Spleen (tissue), 11 donors: Measurements from ENCODE around the gene UQCC2. TPM values are rescaled to one million over a fixed set of nuclear protein-coding genes. Genes with fewer than 3 reads are reported as not detected.

ENCODE experiments used
- DNase-seq: peaks from one replicate; pipeline ENCODE4 v3.0.0-alpha.2; 2020
- H3K27ac ChIP-seq, 8 donors: fragments of 200-600 bp; sonication (generic) in 7 of 8; 1 replicate in 4 of 8; 2 replicates in 4 of 8; pipeline versions ENCODE4 v1.5.0 to v1.8.0; 2016 to 2021; ENCODE audit warnings: inconsistent platforms in 4 of 8, mild to moderate bottlenecking in 4 of 8, moderate library complexity in 1 of 8
- H3K27me3 ChIP-seq, 7 donors: fragments of 200-600 bp; sonication (generic) in 6 of 7; replicated peaks in 1 of 7; 1 replicate in 4 of 7; 2 replicates in 3 of 7; pipeline versions ENCODE4 v1.5.0 to v1.8.0; 2016 to 2021; ENCODE audit warnings: inconsistent platforms in 3 of 7, mild to moderate bottlenecking in 1 of 7
- H3K36me3 ChIP-seq, 6 donors: fragments of 200-600 bp; sonication (generic) in 5 of 6; 1 replicate in 4 of 6; 2 replicates in 2 of 6; pipeline versions ENCODE4 v1.5.0 to v1.8.0; 2016 to 2021; ENCODE audit warnings: inconsistent platforms in 2 of 6
- H3K4me1 ChIP-seq, 6 donors: fragments of 200-600 bp; sonication (generic) in 5 of 6; 1 replicate in 3 of 6; 2 replicates in 3 of 6; pipeline versions ENCODE4 v1.5.0 to v1.8.0; 2016 to 2021; ENCODE audit warnings: inconsistent platforms in 3 of 6
- H3K4me3 ChIP-seq, 8 donors: fragments of 200-600 bp; sonication (generic) in 7 of 8; 1 replicate in 4 of 8; 2 replicates in 4 of 8; pipeline versions ENCODE4 v1.5.0 to v1.8.0; 2016 to 2021; ENCODE audit warnings: inconsistent platforms in 4 of 8, mild to moderate bottlenecking in 4 of 8, moderate library complexity in 2 of 8
- H3K9me3 ChIP-seq, 8 donors: fragments of 200-600 bp; sonication (generic) in 7 of 8; 1 replicate in 4 of 8; 2 replicates in 4 of 8; pipeline versions ENCODE4 v1.5.0 to v1.8.0; 2016 to 2021; ENCODE audit warnings: inconsistent platforms in 4 of 8
- CTCF ChIP-seq, 11 experiments: fragments of 200-600 bp in 7 of 11; fragments of 450-650 bp in 4 of 11; sonication (generic) in 4 of 11; IDR thresholded peaks in 8 of 11; conservative IDR thresholded peaks in 3 of 11; 1 replicate in 7 of 11; 2 replicates in 4 of 11; pipeline versions ENCODE4 v1.4.0 to v1.8.0; 2016 to 2021; ENCODE audit warnings: antibody characterized with exemption in 11 of 11, inconsistent platforms in 4 of 11, mild to moderate bottlenecking in 1 of 11
- POLR2A ChIP-seq, 3 donors: fragments of 450-650 bp; IDR thresholded peaks; one replicate each; pipeline ENCODE4 v1.5.1; 2017; ENCODE audit warnings: antibody characterized with exemption in 3 of 3, mild to moderate bottlenecking in 1 of 3
- POLR2AphosphoS5 ChIP-seq, 3 donors: sonication (generic); formaldehyde crosslinking; IDR thresholded peaks; one replicate each; pipeline ENCODE4 v1.5.1; 2017; ENCODE audit warnings: antibody characterized with exemption in 3 of 3
- WGBS, 5 donors: extraction: QIAGEN DNeasy Blood & Tissue Kit in 3 of 5; methylation state at CpG; one replicate each; pipeline versions ENCODE4 v1.1.5 to v1.1.7; 2013 to 2018; 5-methylcytosine and 5-hydroxymethylcytosine counted together
- intact Hi-C: fragments of 100-400 bp; cut with DNase I; formaldehyde crosslinking; loops from one replicate; pipeline ENCODE4 v1.15.0; 2023; ENCODE audit warnings: low total_unique reads
- microRNA-seq, 3 donors: library from miRNA; unstranded; fragments of <30 nt; microRNA quantifications; one replicate each; pipeline versions ENCODE4 to v1.1.0, GENCODE V29; 2019 to 2020
- polyA plus RNA-seq, 3 donors: library from polyadenylated mRNA; stranded (reverse); fragments of 200-250 nt; gene quantifications; one replicate each; pipeline ENCODE4 v1.2.1, GENCODE V29; 2013
- small RNA-seq, 4 donors: library from RNA; depleted of rRNA; stranded (forward); fragments of <200 nt; gene quantifications; one replicate each; pipeline ENCODE3, GENCODE V24; 2016
- total RNA-seq, 7 donors: library from RNA; depleted of rRNA in 3 of 7; stranded (reverse); fragments of >200 nt in 3 of 7; fragmentation: NEBNext Ultra II Directional in 4 of 7; extraction: Animal tissue kit (Norgen Biotek cat#: 25700) in 4 of 7; gene quantifications; one replicate each; pipeline versions ENCODE4 v1.1.0 to v1.2.1, GENCODE V29; 2016 to 2021
- donor health status: healthy with polysubstance abuse.
- donor health status: DM: no; HTN: no; CAD: no; lungs with moderate emphysema.
- donor health status: DM: no; HTN: no; CAD: no.
- donor health status: Bipolar disorder and iron deficiency.
- donor health status: healthy.
- donor health status: DM: no; HTN: no; CAD: no.
- donor health status: DM: yes; HTN: yes; CAD: no.

UQCC2 gene
- total and polyA plus RNA-seq, 10 donors = 8.7 to 77.0 (median 34.1) TPM

GRCh38 chr6:33654831-33655554 lies 56.5 kb downstream of the UQCC2 start:
- TF ChIP-seq POLR2AphosphoS5 (IDR thresholded peaks at IDR 0.05) (no peak), CTCF (IDR thresholded peaks at IDR 0.05 in 8 of 11, conservative IDR thresholded peaks at IDR 0.05 in 3 of 11) (no peak), POLR2A (IDR thresholded peaks at IDR 0.05) (no peak)
- Histone ChIP-seq H3K27me3 (no peaks in the 10 kb centered on the region), H3K36me3 (peaks cover 0 to 73% (median 36%) of the 10 kb centered on the region in 6 donors), H3K4me1 (peaks cover 0 to 16% (median 6%) of the 10 kb centered on the region in 6 donors), H3K9me3 (no peaks in the 10 kb centered on the region), H3K4me3 (no peak overlapping the region), H3K27ac (no peak overlapping the region)
- 58 to 68% (median 63%) methylated on average over 5 of the region's 5 CpGs for WGBS, 5 donors
- intact Hi-C loops = no loop called here
- no peak for DNase-seq

- Histone ChIP-seq H3K4me1 (peaks cover 0 to 24% (median 6%) of the 10 kb centered on the region in 6 donors), H3K9me3 (no peaks in the 10 kb centered on the region), H3K4me3 (no peak overlapping the region), H3K36me3 (peaks cover 0 to 73% (median 22%) of the 10 kb centered on the region in 6 donors), H3K27me3 (no peaks in the 10 kb centered on the region), H3K27ac (peak overlapping the region; percentile 23 to 81 (median 62))
- DNase-seq = no peak
- WGBS, 5 donors = 37 to 49% (median 47%) methylated on average over 5 of the region's 5 CpGs
- intact Hi-C loops = no loop called here
- TF ChIP-seq CTCF (IDR thresholded peaks at IDR 0.05 in 8 of 11, conservative IDR thresholded peaks at IDR 0.05 in 3 of 11) (no peak), POLR2A (IDR thresholded peaks at IDR 0.05) (no peak), POLR2AphosphoS5 (IDR thresholded peaks at IDR 0.05) (peak in 2 of 3 donors; percentile 66)
Measured at GRCh38 chr6:33652002-33652401, 59.5 kb downstream of the UQCC2 start.

- DNase-seq = no peak
- WGBS, 5 donors = 57 to 71% (median 69%) methylated on average over 4 of the region's 4 CpGs
- H3K4me3 ChIP-seq = no peak overlapping the region
- peak overlapping the region; percentile 23 to 81 (median 62) for H3K27ac ChIP-seq
- H3K9me3 ChIP-seq = no peaks in the 10 kb centered on the region
- peaks cover 0 to 30% (median 6%) of the 10 kb centered on the region in 6 donors for H3K4me1 ChIP-seq
- intact Hi-C loops = no loop called here
- H3K27me3 ChIP-seq = no peaks in the 10 kb centered on the region
- TF ChIP-seq POLR2AphosphoS5 (IDR thresholded peaks at IDR 0.05) = no peak
- no peak for TF ChIP-seq POLR2A (IDR thresholded peaks at IDR 0.05)
- no peak for TF ChIP-seq CTCF (IDR thresholded peaks at IDR 0.05 in 8 of 11, conservative IDR thresholded peaks at IDR 0.05 in 3 of 11)
- peaks cover 0 to 72% (median 17%) of the 10 kb centered on the region in 6 donors for H3K36me3 ChIP-seq
Measured at GRCh38 chr6:33651403-33651802, 60.1 kb downstream of the UQCC2 start.

Small RNA genes lying within 50 kb of the gene (microRNA-seq; reads per million reads assigned to microRNA genes)
- 12.3 to 21.3 (median 17.2) reads per million in 3 donors for gene MIR3934

Small RNA genes lying within 50 kb of the gene (small RNA-seq; reads per million reads assigned to genes)
- 0 reads per million in 4 donors for gene MIR3934

Other genes starting within 250 kb of the UQCC2 start
- gene BAK1, start 131.4 kb downstream of the UQCC2 start, total RNA-seq = 10 to 100 TPM; 22.6 to 34.4 (median 28.3) TPM
- 10 to 100 TPM; 14.9 to 32.2 (median 20.6) TPM for gene BAK1, start 131.4 kb downstream of the UQCC2 start, polyA plus RNA-seq
- gene ITPR3, start 90.4 kb downstream of the UQCC2 start, total RNA-seq = 10 to 100 TPM; 42.1 to 95.6 (median 68.1) TPM
- gene ITPR3, start 90.4 kb downstream of the UQCC2 start, polyA plus RNA-seq = 10 to 100 TPM in 2 of 3 donors, 1 to 10 TPM in 1; 9.9 to 37.9 (median 20.0) TPM
- 1 to 10 TPM in 6 of 7 donors, under 1 TPM in 1; 0.70 to 5.8 (median 2.7) TPM for gene IP6K3, start 35.2 kb upstream of the UQCC2 start, total RNA-seq
- gene IP6K3, start 35.2 kb upstream of the UQCC2 start, polyA plus RNA-seq = under 1 TPM; 0.30 to 0.64 (median 0.36) TPM
- 10 to 100 TPM; 59.3 to 97.6 (median 71.6) TPM for gene LEMD2, start 77.4 kb upstream of the UQCC2 start, total RNA-seq
- 10 to 100 TPM; 38.6 to 60.8 (median 50.6) TPM for gene LEMD2, start 77.4 kb upstream of the UQCC2 start, polyA plus RNA-seq
- not detected for gene MLN, start 92.3 kb upstream of the UQCC2 start, total RNA-seq
- not detected for gene MLN, start 92.3 kb upstream of the UQCC2 start, polyA plus RNA-seq